Activated naive CD4-positive, alpha-beta T cell treated with Interleukin-2 at 50 U/mL for 16 hours (primary cell): ENCODE data around the gene NSUN5.
"Not testable (repeated sequence)": the region's sequence is repeated elsewhere in the genome, so short reads cannot be mapped to it uniquely, and the experiment has no call there.

ENCODE experiments used
- DNase-seq: peaks from one replicate; pipeline ENCODE4 v3.0.0-alpha.2; 2020

The NSUN5 gene

GRCh38 chr7:73266719-73267368 is 41.8 kb downstream of the NSUN5 start:
- not testable (repeated sequence) for DNase-seq

GRCh38 chr7:73262416-73262815 is 46.2 kb downstream of the NSUN5 start:
- not testable (repeated sequence) for DNase-seq
